Pancreas (tissue), 10 donors: Measurements from ENCODE around the gene SPRR5. TPM values are rescaled to one million over a fixed set of nuclear protein-coding genes. Genes with fewer than 3 reads are reported as not detected.

Experiments
- ATAC-seq, 4 donors: fragments of 200-7000 bp; cut with Tn5 transposase; one replicate each; pipeline versions ENCODE4 v1.8.0 to v1.9.1; 2020; ENCODE audit warnings: mild to moderate bottlenecking in 4 of 4, moderate library complexity in 4 of 4
- DNase-seq, 6 donors: peaks; one replicate each; pipeline ENCODE4 v3.0.0-alpha.2; 2020
- FAIRE-seq: peaks from 2 replicates; lab custom pipeline; 2012; peaks lifted over from hg19 to GRCh38; lab: Jason Lieb, UNC
- H3K27ac ChIP-seq, 4 donors: fragments of 200-600 bp; sonication (generic); 1 replicate in 3 of 4; 2 replicates in 1 of 4; pipeline versions ENCODE4 v1.5.0 to v1.8.0; 2020
- H3K27me3 ChIP-seq, 4 donors: fragments of 200-600 bp; one replicate each; pipeline ENCODE4 v1.8.0; 2021
- H3K36me3 ChIP-seq, 3 donors: fragments of 200-600 bp; sonication (generic) in 1 of 3; one replicate each; pipeline versions ENCODE4 v1.5.0 to v1.8.0; 2020 to 2021
- H3K4me1 ChIP-seq, 3 donors: fragments of 200-600 bp; one replicate each; pipeline ENCODE4 v1.8.0; 2021
- H3K4me3 ChIP-seq, 4 donors: fragments of 200-600 bp; sonication (generic) in 2 of 4; one replicate each; pipeline versions ENCODE4 v1.5.0 to v1.8.0; 2020 to 2021
- H3K9me3 ChIP-seq, 4 donors: fragments of 200-600 bp; one replicate each; pipeline ENCODE4 v1.8.0; 2021
- WGBS, 2 donors: extraction: QIAGEN DNeasy Blood & Tissue Kit; methylation state at CpG; one replicate each; pipeline ENCODE4 v1.1.7; 2013; 5-methylcytosine and 5-hydroxymethylcytosine counted together
- intact Hi-C, 3 donors: fragments of 100-400 bp; cut with DNase I; formaldehyde crosslinking; loops; one replicate each; pipeline versions ENCODE4 v1.11.1 to v1.14.2; 2022
- polyA plus RNA-seq, 2 donors: library from polyadenylated mRNA; stranded (reverse); fragments of 200-250 nt; gene quantifications; one replicate each; pipeline ENCODE4 v1.2.3, GENCODE V29; 2013
- total RNA-seq, 6 donors: library from RNA; stranded (reverse); fragmentation: NEBNext Ultra II Directional in 4 of 6; extraction: Animal tissue kit (Norgen Biotek cat#: 25700) in 4 of 6; gene quantifications; one replicate each; pipeline versions ENCODE4 v1.2.1 to v1.2.4, GENCODE V29; 2021 to 2023
- TF ChIP-seq, protein P1 (sequence below), 4 donors: fragments of 200-600 bp; sonication (generic) in 3 of 4; IDR thresholded peaks; one replicate each; pipeline versions ENCODE4 v1.5.0 to v1.8.0; 2021; ENCODE audit warnings: antibody characterized with exemption in 4 of 4
- donor health status: healthy with polysubstance abuse.
- donor health status: DM: no; HTN: no; CAD: no; lungs with moderate emphysema.
- donor health status: DM: no; HTN: no; CAD: no.
- donor health status: control.
- donor health status: control.
- donor health status: Bipolar disorder and iron deficiency.
- donor health status: DM: yes; HTN: yes; CAD: no.
- donor health status: DM: no; HTN: no; CAD: no.
- donor health status: DM: no; HTN: no; CAD: no.
- donor health status: DM: yes; HTN: yes; CAD: no.

The SPRR5 gene
- total and polyA plus RNA-seq, 8 donors, result not detected

DNA sequence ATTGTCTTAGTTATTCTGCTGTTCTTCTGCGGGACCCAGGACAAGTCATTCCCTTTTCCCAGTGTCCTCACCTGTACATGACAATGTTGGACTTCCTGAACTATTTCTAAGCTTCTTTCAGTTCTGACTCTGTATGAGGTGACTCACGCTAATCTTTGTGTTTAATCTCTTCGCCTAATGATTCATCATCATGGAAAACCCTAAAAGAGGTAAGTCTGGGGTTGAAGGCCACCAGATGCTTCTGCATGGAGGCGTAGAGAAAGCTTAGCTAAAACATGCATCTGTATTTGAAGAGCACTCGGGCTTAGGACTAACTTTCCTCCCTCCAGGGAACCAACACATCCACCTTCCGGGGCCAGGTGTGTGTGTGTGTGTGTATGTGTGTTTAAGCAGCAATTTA lies 7.4 kb downstream of the SPRR5 start:
- WGBS, 2 donors, result 64 to 81% methylated on average over 6 of the region's 6 CpGs

DNA sequence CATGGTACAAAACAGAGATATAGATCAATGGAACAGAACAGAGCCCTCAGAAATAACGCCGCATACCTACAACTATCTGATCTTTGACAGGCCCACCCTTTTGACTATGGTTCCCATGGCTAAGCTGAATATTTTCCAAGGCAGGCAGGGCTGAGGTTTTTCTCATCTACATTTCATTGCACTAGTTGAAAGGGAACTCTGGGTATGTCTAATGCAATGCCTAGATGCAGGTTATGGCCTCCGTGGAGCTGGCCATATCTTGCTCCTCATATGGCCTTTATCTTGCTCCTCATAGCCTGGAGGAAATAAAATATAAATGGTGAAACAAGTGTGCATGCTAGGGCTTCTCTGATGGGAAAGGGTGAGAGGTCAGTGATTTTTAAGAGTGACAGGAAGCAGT lies 10.6 kb downstream of the SPRR5 start:
- ATAC-seq (no peak), FAIRE-seq (no peak)
- 80 to 85% methylated on average over 3 of the region's 3 CpGs for WGBS, 2 donors

More for the DNA sequence above, 7.4 kb downstream of the SPRR5 start:
- TF ChIP-seq, protein P1, sequence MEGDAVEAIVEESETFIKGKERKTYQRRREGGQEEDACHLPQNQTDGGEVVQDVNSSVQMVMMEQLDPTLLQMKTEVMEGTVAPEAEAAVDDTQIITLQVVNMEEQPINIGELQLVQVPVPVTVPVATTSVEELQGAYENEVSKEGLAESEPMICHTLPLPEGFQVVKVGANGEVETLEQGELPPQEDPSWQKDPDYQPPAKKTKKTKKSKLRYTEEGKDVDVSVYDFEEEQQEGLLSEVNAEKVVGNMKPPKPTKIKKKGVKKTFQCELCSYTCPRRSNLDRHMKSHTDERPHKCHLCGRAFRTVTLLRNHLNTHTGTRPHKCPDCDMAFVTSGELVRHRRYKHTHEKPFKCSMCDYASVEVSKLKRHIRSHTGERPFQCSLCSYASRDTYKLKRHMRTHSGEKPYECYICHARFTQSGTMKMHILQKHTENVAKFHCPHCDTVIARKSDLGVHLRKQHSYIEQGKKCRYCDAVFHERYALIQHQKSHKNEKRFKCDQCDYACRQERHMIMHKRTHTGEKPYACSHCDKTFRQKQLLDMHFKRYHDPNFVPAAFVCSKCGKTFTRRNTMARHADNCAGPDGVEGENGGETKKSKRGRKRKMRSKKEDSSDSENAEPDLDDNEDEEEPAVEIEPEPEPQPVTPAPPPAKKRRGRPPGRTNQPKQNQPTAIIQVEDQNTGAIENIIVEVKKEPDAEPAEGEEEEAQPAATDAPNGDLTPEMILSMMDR (IDR thresholded peaks at IDR 0.05), result no peak
- DNase-seq (no peak), ATAC-seq (no peak), FAIRE-seq (no peak)
- Histone ChIP-seq H3K27ac (no peak overlapping the region), H3K27me3 (no peaks in the 10 kb centered on the region), H3K4me3 (no peak overlapping the region), H3K9me3 (no peaks in the 10 kb centered on the region), H3K4me1 (no peaks in the 10 kb centered on the region), H3K36me3 (no peaks in the 10 kb centered on the region)
- intact Hi-C loops, result no loop called here

DNA sequence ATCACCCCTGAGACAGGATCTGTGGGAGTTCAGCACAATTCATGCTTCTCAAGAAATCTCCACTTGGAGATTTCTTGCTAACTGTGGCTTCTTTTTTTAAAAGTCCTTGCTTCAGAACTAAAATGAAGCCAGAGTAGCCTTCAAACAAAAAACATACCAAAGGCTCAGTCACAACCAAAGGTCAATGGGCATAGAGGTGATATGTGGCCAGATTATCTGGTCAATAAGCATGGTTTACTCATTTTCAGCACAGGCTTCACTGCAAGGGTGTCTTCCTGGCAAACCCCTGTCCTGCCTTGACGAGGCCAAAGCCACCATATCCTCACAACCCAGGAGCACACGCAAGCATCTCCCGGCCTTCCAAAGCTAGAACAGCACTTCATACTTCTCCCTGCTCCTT lies 12.3 kb downstream of the SPRR5 start:
- no peak for ATAC-seq
- intact Hi-C loops, result no loop called here
- TF ChIP-seq, protein P1 (IDR thresholded peaks at IDR 0.05), result no peak

More for the DNA sequence above, 10.6 kb downstream of the SPRR5 start:
- Histone ChIP-seq H3K4me1 (no peaks in the 10 kb centered on the region), H3K36me3 (no peaks in the 10 kb centered on the region), H3K4me3 (no peak overlapping the region), H3K27ac (no peak overlapping the region), H3K27me3 (no peaks in the 10 kb centered on the region), H3K9me3 (no peaks in the 10 kb centered on the region)
- intact Hi-C loops, result no loop called here
- TF ChIP-seq, protein P1 (IDR thresholded peaks at IDR 0.05), result no peak
- no peak for DNase-seq

DNA sequence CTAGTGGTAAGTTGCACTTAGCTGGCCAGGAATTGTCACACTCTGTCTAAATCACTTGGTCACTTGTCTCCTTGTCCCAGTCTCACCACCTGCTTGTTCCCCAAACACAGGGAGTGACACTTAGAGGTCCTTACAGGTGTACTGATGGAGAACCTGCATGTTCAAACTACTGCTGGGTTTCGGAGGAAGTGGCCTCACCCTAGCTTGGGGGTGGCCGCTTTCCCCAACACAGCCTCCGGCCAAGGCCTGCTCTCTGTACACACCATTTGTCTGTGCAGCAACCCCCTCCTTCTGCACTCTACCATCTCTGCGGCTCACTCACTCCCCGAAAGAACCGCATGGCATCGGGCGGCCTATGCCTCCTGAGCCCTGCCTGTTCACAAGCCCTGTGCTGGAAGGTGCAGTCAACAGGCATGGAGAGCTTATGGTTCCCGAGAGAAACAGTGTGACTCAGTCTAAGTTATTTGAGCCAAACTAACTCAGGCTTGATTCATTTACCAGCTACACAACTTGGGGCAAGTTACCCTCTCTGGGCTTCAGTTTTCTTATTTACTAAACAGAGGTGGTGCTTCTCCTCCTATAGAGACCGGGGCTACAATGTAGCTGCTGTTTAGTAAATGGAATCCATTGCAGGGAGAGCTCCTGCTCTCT lies 12.9 kb downstream of the SPRR5 start:
- no peak for DNase-seq
- no peak for ATAC-seq
- no peak for FAIRE-seq
- TF ChIP-seq, protein P1 (IDR thresholded peaks at IDR 0.05), result no peak
- Histone ChIP-seq H3K27ac (no peak overlapping the region), H3K36me3 (no peaks in the 10 kb centered on the region), H3K9me3 (no peaks in the 10 kb centered on the region), H3K27me3 (no peaks in the 10 kb centered on the region), H3K4me1 (no peaks in the 10 kb centered on the region), H3K4me3 (no peak overlapping the region)
- intact Hi-C loops, result no loop called here
- WGBS, 2 donors, result 82 to 86% methylated on average over 10 of the region's 10 CpGs

More for the DNA sequence above, 12.3 kb downstream of the SPRR5 start:
- Histone ChIP-seq H3K27me3 (no peaks in the 10 kb centered on the region), H3K36me3 (no peaks in the 10 kb centered on the region), H3K9me3 (no peaks in the 10 kb centered on the region), H3K27ac (no peak overlapping the region), H3K4me1 (no peaks in the 10 kb centered on the region), H3K4me3 (no peak overlapping the region)
- FAIRE-seq, result no peak
- DNase-seq, result no peak
- 71 to 72% methylated on average over 3 of the region's 3 CpGs for WGBS, 2 donors

DNA sequence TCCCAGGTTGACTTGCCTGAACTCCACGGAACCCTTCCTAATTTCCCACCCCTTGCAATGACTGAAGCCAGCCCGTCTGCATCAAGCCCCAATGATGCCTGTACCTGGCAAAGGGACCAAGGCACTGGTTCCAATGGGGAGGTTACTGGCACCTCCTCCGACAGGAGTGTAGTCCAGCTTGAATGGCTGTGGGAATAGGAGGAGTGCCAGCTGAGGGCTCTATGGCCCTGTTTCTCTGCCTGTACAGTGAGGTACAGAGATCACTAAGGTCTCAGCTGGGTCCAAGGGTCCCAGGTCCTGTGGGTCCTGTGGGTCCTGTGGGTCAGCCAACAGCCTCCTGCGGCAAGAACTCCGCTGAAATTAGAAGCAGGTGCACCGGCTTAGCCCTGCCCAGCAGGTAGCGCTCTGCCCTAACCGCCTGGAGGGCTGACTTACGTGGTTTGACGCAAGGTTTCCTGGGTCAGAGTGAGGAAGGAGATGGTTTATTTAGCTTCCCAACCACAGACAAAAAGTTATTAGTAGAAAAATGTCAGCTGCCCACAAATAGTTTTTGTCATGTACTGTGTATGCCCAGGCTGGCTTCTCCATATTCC lies 13.5 kb downstream of the SPRR5 start:
- ATAC-seq, result peak in 2 of 4 donors; percentile 34 to 48
- Histone ChIP-seq H3K27me3 (no peaks in the 10 kb centered on the region), H3K4me3 (no peak overlapping the region), H3K36me3 (no peaks in the 10 kb centered on the region), H3K27ac (no peak overlapping the region), H3K4me1 (no peaks in the 10 kb centered on the region), H3K9me3 (no peaks in the 10 kb centered on the region)
- TF ChIP-seq, protein P1 (IDR thresholded peaks at IDR 0.05), result no peak
- FAIRE-seq, result no peak
- 48 to 50% methylated on average over 10 of the region's 10 CpGs for WGBS, 2 donors
- intact Hi-C loops, result no loop called here
- peak in 2 of 6 donors; percentile 4 to 15 for DNase-seq
